ENCODE data around the gene GORAB. TPM values are rescaled to one million over a fixed set of nuclear protein-coding genes. Genes with fewer than 3 reads are reported as not detected.
A peak's percentile ranks its signal among the peaks of the same experiment; 100 is the strongest.

The GORAB gene
- total RNA-seq, 1 donor from 2014 or later = 19.4 TPM

- no peaks in the 10 kb centered on the region for H3K9me3 Mint-ChIP-seq
- no peak for DNase-seq (ENCODE audit: extremely low spot score, unreplicated experiment)
- H3K4me3 Mint-ChIP-seq = no peak overlapping the region
- no peaks in the 10 kb centered on the region for H3K27me3 Mint-ChIP-seq
- TF ChIP-seq, protein P1, sequence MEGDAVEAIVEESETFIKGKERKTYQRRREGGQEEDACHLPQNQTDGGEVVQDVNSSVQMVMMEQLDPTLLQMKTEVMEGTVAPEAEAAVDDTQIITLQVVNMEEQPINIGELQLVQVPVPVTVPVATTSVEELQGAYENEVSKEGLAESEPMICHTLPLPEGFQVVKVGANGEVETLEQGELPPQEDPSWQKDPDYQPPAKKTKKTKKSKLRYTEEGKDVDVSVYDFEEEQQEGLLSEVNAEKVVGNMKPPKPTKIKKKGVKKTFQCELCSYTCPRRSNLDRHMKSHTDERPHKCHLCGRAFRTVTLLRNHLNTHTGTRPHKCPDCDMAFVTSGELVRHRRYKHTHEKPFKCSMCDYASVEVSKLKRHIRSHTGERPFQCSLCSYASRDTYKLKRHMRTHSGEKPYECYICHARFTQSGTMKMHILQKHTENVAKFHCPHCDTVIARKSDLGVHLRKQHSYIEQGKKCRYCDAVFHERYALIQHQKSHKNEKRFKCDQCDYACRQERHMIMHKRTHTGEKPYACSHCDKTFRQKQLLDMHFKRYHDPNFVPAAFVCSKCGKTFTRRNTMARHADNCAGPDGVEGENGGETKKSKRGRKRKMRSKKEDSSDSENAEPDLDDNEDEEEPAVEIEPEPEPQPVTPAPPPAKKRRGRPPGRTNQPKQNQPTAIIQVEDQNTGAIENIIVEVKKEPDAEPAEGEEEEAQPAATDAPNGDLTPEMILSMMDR (conservative IDR thresholded peaks at IDR 0.05) = no peak
- H3K27ac Mint-ChIP-seq = no peak overlapping the region
- peaks cover 3% of the 10 kb centered on the region for H3K4me1 Mint-ChIP-seq (ENCODE audit: unreplicated experiment)
- peaks cover 15% of the 10 kb centered on the region for H3K36me3 Mint-ChIP-seq
These were observed 1.3 kb downstream of the GORAB start for GRCh38 chr1:170533298-170533697.

GRCh38 chr1:170534626-170535147 lies 2.7 kb downstream of the GORAB start:
- Mint-ChIP-seq H3K27me3 (no peaks in the 10 kb centered on the region), H3K4me1 (ENCODE audit: unreplicated experiment) (peaks cover 3% of the 10 kb centered on the region), H3K9me3 (no peaks in the 10 kb centered on the region), H3K4me3 (peak overlapping the region; percentile 52), H3K27ac (no peak overlapping the region), H3K36me3 (peaks cover 29% of the 10 kb centered on the region)
- DNase-seq (ENCODE audit: extremely low spot score, unreplicated experiment) = no peak
- TF ChIP-seq, protein P1 (conservative IDR thresholded peaks at IDR 0.05) = no peak

GRCh38 chr1:170535418-170535817 lies 3.5 kb downstream of the GORAB start:
- TF ChIP-seq, protein P1 (conservative IDR thresholded peaks at IDR 0.05) = no peak
- H3K4me3 Mint-ChIP-seq = no peak overlapping the region
- peaks cover 3% of the 10 kb centered on the region for H3K4me1 Mint-ChIP-seq (ENCODE audit: unreplicated experiment)
- H3K36me3 Mint-ChIP-seq = peaks cover 36% of the 10 kb centered on the region
- H3K27ac Mint-ChIP-seq = no peak overlapping the region
- H3K27me3 Mint-ChIP-seq = no peaks in the 10 kb centered on the region
- no peak for DNase-seq (ENCODE audit: extremely low spot score, unreplicated experiment)
- no peaks in the 10 kb centered on the region for H3K9me3 Mint-ChIP-seq

GRCh38 chr1:170536924-170537551 lies 5.1 kb downstream of the GORAB start:
- TF ChIP-seq, protein P1 (conservative IDR thresholded peaks at IDR 0.05) = no peak
- H3K4me1 Mint-ChIP-seq (ENCODE audit: unreplicated experiment) = peaks cover 3% of the 10 kb centered on the region
- peaks cover 46% of the 10 kb centered on the region for H3K36me3 Mint-ChIP-seq

DNA sequence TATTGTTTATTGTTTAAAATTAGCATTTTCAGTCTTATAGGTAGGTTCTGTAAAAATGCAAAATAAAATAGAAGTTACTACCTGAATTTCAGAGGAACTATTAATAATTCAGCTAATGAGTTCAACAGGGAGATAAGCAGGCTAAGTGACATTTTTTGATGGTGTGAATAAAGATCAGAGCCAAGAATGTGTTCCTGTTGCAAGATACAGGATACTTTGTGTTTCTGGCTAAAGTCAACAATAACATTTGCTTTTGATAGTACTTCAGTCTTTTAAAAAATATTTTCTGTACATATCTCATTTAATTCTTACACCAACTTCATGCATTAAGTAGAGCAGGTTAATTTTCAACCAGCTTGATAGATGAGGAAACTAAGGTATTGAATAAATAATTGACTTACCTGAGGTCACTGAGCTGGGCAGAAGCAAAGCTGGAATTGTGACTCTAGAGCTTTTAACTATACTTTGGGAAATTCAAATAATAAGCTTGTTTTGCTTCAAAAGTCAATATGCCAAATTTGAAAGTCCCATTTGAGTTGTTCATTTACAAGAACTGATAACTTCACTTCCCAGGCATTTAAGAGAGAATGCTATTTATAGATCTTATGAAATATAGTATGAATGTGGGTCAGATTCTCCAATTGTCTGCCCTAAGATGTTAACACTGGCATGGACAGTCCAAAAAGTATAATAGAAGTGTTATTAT lies 6.0 kb downstream of the GORAB start:
- H3K9me3 Mint-ChIP-seq = no peaks in the 10 kb centered on the region
- TF ChIP-seq, protein P1 (conservative IDR thresholded peaks at IDR 0.05) = no peak
- H3K27me3 Mint-ChIP-seq = no peaks in the 10 kb centered on the region
- H3K27ac Mint-ChIP-seq = no peak overlapping the region
- H3K36me3 Mint-ChIP-seq = peaks cover 52% of the 10 kb centered on the region
- H3K4me3 Mint-ChIP-seq = peak overlapping the region; percentile 10
- peaks cover 4% of the 10 kb centered on the region for H3K4me1 Mint-ChIP-seq (ENCODE audit: unreplicated experiment)
- no peak for DNase-seq (ENCODE audit: extremely low spot score, unreplicated experiment)

More at GRCh38 chr1:170536924-170537551, 5.1 kb downstream of the GORAB start:
- H3K9me3 Mint-ChIP-seq = no peaks in the 10 kb centered on the region
- no peak overlapping the region for H3K4me3 Mint-ChIP-seq
- no peak overlapping the region for H3K27ac Mint-ChIP-seq
- DNase-seq (ENCODE audit: extremely low spot score, unreplicated experiment) = no peak
- no peaks in the 10 kb centered on the region for H3K27me3 Mint-ChIP-seq

All from type B pancreatic cell (in vitro differentiated cells).